Measurements from ENCODE around the gene SERINC2.
"Not testable (repeated sequence)": the region's sequence is repeated elsewhere in the genome, so short reads cannot be mapped to it uniquely, and the experiment has no call there.

Gene SERINC2

GRCh38 chr1:31426249-31426922 is 13.4 kb downstream of the SERINC2 start:
- DNase-seq, result no peak
- in situ Hi-C loops (cut with HindIII; ENCODE audit: low pct_ligation_motif_present, low pct_unique_long_range_greater_than_20kb, low sequenced_read_pairs), result no loop called here

DNA sequence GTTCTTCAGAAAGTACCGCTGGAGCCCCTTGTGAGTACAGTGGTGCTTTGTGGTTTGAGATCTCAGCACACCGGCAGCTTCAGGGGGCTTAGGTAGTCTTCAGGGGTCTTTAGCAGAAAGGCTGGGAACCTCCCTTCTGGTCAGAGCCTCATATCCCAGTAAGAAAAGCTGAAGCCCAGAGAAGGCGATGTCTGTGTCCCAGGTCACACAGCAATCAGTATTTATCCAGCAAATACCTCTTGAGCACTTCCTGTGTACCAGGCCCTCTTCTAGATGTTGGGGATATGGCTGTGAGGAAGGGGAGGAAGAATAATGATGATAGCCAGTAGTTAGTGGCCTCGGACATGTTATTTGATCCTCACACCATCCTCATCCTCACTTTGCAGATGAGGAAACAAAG is 14.3 kb downstream of the SERINC2 start:
- DNase-seq, result no peak
- in situ Hi-C loops (cut with HindIII; ENCODE audit: low pct_ligation_motif_present, low pct_unique_long_range_greater_than_20kb, low sequenced_read_pairs), result no loop called here

DNA sequence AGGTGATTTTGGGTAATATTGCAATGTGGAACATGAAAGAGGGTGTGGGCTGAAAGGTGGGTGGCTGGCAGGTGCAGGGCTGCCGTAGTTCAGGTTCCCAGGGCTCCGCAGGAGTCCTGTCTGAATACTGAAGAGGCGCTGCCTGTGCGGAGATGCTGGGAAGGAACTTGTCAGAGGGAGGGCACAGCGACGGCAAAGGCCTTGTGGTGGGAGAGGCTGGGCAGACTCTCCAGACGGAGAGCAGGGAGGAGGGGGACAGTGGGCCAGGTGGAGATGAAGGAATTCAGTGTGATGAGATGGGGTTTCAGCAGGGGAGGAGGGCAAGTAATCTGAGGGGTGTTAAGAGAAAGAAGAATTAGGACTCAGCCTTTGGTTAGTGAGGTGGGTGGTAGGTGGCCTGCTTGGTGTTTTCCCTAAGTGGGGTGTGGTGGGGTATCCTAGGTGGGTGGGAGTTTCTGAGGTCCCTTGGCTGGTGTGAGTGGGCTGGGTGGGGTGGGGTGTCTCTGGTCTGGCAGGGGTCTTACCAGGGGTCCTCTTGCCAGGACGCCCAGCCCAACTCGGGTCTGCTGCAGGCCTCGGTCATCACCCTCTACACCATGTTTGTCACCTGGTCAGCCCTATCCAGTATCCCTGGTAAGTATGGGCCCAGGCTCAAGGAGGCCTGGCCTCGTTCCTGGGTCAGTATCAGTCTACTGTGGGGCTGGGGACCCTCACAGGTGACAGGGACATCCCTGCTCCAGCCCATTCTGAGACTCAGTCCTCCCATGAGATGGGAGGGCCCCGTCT is 15.6 kb downstream of the SERINC2 start:
- DNase-seq, result no peak
- in situ Hi-C loops (cut with HindIII; ENCODE audit: low pct_ligation_motif_present, low pct_unique_long_range_greater_than_20kb, low sequenced_read_pairs), result no loop called here

DNA sequence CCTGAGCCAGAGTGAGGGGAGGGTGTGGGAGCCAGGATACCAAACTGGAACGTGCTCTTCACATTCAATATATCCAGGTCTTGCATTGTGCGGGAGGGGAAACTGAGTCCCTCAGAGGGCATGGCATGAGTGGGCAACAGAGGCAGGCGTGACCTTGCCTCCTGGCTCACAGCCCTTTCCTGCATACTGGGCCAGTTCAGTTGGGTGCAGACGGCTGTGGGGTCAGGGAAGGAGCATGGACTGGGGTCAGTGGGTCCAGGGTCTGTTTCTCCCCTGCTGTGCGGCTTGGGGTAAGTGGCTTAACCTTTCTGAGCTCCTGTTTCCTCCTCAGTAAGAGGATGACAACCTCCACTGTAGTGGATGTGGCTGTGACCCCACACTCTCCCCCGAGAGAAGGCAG is 16.6 kb downstream of the SERINC2 start:
- in situ Hi-C loops (cut with HindIII; ENCODE audit: low pct_ligation_motif_present, low pct_unique_long_range_greater_than_20kb, low sequenced_read_pairs), result no loop called here
- DNase-seq, result no peak

DNA sequence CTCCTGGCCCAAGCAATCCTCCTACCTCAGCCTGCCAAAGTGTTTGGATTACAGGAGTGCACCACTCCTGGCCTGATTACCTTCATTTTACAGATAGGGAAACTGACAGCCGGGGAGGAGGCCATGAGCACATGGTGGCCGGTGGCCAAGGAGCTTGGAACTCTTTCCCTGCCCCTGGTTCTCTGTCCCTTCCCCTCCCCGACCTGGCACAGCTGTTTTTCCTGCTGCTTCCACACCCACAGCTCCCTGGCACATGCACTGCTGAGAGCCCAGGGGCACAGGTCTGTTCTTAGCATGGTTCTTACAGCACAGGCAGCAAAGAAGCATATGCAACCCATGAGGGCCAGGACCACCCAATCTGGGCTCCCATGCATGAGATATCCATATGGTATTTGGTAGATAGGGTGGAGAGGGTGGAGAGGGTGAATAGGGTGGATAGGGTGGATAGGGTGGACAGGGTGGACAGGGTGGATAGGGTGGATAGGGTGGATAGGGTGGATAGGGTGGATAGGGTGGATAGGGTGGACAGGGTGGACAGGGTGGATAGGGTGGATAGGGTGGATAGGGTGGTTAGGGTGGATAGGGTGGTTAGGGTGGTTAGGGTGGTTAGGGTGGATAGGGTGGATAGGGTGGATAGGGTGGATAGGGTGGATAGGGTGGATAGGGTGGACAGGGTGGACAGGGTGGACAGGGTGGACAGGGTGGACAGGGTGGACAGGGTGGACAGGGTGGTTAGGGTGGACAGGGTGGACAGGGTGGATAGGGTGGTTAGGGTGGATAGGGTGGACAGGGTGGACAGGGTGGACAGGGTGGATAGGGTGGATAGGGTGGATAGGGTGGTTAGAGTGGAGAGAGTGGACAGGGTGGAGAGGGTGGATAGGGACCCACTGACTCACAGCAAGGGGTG is 18.6 kb downstream of the SERINC2 start:
- DNase-seq; in situ Hi-C loops (cut with HindIII; ENCODE audit: low pct_ligation_motif_present, low pct_unique_long_range_greater_than_20kb, low sequenced_read_pairs): not testable (repeated sequence)

DNA sequence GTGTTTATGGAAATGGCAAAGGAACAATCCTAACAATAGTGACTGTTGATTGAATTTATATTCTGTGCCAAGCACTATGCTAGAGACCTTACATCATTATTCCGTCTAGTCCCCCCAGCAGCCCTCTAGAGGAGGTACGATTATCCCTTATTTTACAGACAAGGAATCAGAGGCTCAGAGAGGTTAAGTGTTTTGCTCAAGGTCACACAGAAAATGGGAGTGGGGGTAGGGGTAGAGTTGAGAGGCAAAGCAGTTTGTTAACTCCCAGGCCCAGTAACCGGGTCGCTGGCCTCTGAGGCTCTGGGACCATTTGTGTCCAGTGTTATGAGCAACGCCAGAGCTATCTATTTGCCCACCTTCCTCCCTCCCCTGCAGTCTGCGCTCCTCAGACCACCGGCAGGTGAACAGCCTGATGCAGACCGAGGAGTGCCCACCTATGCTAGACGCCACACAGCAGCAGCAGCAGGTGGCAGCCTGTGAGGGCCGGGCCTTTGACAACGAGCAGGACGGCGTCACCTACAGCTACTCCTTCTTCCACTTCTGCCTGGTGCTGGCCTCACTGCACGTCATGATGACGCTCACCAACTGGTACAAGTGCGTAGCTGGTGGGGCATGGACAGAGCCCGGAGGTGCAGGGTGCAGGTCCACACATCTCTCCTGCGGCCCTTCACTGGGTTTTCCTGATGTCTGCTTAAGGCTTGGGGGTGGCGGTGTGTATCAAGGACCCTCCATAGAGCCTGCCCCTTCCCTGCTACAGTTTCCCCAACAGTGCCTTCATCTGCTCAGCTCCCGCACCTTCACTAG is 19.8 kb downstream of the SERINC2 start:
- DNase-seq, result no peak
- in situ Hi-C loops (cut with HindIII; ENCODE audit: low pct_ligation_motif_present, low pct_unique_long_range_greater_than_20kb, low sequenced_read_pairs), result no loop called here

- DNase-seq, result no peak
- in situ Hi-C loops (cut with HindIII; ENCODE audit: low pct_ligation_motif_present, low pct_unique_long_range_greater_than_20kb, low sequenced_read_pairs), result no loop called here
These were observed 20.4 kb downstream of the SERINC2 start for GRCh38 chr1:31433396-31433930.

DNA sequence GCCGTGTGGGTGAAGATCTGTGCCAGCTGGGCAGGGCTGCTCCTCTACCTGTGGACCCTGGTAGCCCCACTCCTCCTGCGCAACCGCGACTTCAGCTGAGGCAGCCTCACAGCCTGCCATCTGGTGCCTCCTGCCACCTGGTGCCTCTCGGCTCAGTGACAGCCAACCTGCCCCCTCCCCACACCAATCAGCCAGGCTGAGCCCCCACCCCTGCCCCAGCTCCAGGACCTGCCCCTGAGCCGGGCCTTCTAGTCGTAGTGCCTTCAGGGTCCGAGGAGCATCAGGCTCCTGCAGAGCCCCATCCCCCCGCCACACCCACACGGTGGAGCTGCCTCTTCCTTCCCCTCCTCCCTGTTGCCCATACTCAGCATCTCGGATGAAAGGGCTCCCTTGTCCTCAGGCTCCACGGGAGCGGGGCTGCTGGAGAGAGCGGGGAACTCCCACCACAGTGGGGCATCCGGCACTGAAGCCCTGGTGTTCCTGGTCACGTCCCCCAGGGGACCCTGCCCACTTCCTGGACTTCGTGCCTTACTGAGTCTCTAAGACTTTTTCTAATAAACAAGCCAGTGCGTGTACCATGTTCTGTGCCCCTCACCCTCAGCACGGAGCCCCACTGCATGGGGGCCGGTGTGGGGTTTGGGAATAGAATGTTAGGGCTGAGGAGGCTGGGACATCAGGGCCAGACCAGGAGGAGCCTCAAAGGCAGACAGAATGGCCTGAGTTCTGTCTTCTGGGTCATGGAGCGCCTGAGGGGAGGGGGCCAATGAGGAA is 21.3 kb downstream of the SERINC2 start:
- in situ Hi-C loops (cut with HindIII; ENCODE audit: low pct_ligation_motif_present, low pct_unique_long_range_greater_than_20kb, low sequenced_read_pairs), result no loop called here
- DNase-seq, result no peak

GRCh38 chr1:31434979-31435378 is 22.0 kb downstream of the SERINC2 start:
- in situ Hi-C loops (cut with HindIII; ENCODE audit: low pct_ligation_motif_present, low pct_unique_long_range_greater_than_20kb, low sequenced_read_pairs), result no loop called here
- DNase-seq, result no peak

GRCh38 chr1:31435471-31436409 is 22.7 kb downstream of the SERINC2 start:
- no peak for DNase-seq

DNA sequence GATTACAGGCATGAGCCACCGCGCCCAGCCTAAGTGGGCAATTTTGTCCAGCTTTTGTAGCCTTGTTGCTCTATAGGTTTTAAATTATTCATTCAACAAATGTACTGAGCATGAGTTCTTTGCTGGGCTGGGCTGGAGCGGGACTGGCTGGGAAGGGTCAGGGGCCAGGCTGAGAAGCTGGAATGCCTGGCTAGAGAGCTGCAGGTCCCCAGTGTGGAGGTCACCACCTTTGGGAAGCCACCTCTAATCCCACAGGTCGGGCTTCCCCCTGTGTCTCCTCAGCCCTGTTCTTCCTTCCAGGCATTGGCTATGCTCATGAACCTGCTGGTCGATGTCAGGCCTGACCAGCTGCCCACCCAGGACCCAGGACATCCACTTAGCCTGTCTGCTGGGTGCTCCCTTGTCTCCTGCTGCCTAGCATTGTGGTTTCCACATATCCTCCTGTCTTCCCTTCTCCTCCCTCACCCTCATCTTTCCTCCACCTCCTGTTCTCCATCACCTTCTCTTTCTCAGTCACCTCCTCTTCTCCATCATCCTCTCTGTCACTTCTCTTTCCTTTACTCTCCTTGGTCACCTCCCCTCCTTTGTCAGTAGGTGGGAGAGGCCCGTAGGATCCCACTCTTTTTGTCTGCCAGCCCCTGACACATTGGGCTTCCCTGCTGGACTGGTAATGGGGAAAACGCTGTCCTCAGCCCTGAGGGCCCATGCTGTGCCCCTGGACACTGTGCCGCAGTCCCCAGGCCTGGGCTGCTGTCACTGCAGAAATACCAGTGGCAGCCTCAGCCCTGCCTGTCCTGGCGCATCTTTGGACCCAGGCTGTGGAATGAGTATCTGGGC is 23.8 kb downstream of the SERINC2 start:
- in situ Hi-C loops (cut with HindIII; ENCODE audit: low pct_ligation_motif_present, low pct_unique_long_range_greater_than_20kb, low sequenced_read_pairs), result no loop called here
- no peak for DNase-seq

More at GRCh38 chr1:31435471-31436409, 22.7 kb downstream of the SERINC2 start:
- in situ Hi-C loops (cut with HindIII; ENCODE audit: low pct_ligation_motif_present, low pct_unique_long_range_greater_than_20kb, low sequenced_read_pairs), result no loop called here

GRCh38 chr1:31437433-31438037 is 24.5 kb downstream of the SERINC2 start:
- in situ Hi-C loops (cut with HindIII; ENCODE audit: low pct_ligation_motif_present, low pct_unique_long_range_greater_than_20kb, low sequenced_read_pairs), result no loop called here
- DNase-seq, result no peak

DNA sequence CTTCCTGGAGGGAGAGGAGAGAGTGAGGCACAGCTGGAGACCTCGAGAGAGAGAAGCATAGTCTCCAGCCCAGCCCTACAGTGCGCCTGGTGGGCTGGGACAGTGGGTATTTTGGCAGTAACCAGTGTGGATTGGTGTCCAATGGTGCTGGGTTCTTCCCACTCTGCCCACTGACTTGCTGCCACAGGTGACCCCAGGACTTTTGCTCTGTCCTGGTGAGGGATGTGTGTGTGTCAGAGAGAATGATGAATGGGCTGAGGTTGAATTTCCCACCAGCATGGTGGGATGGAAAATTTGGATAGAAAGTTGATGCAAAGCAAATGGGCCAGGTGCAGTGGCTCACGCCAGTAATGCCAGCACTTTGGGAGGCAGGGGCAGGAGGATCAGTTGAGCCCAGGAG is 26.3 kb downstream of the SERINC2 start:
- DNase-seq, result no peak
- in situ Hi-C loops (cut with HindIII; ENCODE audit: low pct_ligation_motif_present, low pct_unique_long_range_greater_than_20kb, low sequenced_read_pairs), result no loop called here

DNA sequence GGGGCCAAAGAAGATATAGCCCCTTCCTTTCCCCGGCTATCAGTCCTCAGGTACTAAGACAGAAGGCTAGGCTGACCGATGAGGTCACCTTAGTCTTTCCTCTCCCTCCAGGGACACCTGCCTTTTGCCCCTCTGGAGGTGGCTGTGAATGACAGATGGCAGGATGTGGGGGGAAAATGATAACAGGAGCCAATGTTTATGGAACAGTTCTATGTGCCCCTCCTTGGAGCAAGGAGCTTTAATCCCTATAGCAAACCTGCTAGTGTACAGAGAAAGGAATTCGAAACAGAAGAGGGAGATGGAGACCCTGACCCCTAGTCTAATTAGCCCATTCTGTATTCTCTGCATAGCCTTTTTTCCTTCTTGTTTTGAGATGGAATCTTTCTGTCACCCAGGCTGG is 28.1 kb downstream of the SERINC2 start:
- in situ Hi-C loops (cut with HindIII; ENCODE audit: low pct_ligation_motif_present, low pct_unique_long_range_greater_than_20kb, low sequenced_read_pairs), result no loop called here
- no peak for DNase-seq

DNA sequence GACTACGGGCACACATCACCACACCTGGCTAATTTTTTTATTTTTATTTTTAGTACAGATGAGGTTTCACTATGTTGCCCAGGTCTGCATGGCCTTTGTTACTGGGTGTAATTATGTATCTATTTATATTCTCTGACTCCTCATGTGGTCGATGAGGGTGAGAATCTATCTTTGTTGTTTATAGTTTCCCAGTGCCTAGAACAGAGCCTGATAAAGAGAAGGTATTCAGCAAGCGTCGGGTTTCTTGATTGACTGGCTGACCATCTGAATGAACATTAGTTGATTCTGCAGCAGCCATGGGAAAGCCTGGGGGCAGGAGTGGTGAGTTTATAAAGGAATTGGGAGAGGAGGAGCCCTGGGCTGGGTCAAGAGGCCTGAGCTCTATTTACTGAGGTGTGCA is 28.5 kb downstream of the SERINC2 start:
- in situ Hi-C loops (cut with HindIII; ENCODE audit: low pct_ligation_motif_present, low pct_unique_long_range_greater_than_20kb, low sequenced_read_pairs), result no loop called here
- DNase-seq, result no peak
